OCI-LY1 (cell line): ENCODE results near the gene CTDSPL.
A peak's percentile ranks its signal among the peaks of the same experiment; 100 is the strongest.

Experiments
- H2AFZ ChIP-seq: fragments of 200-600 bp; sonication (generic), shearing (Covaris generic); 2 replicates; pipeline ENCODE4 v1.6.0; 2014; ENCODE audit warnings: antibody characterized with exemption, mild to moderate bottlenecking, low read length
- H3F3A ChIP-seq: fragments of 200-600 bp; sonication (generic), shearing (Covaris generic); 2 replicates; pipeline ENCODE4 v1.6.0; 2014; ENCODE audit warnings: mild to moderate bottlenecking, antibody characterized with exemption, low read length, moderate library complexity; ENCODE audit not compliant: insufficient read depth
- H3K27ac ChIP-seq: fragments of 200-600 bp; sonication (generic); 2 replicates; pipeline ENCODE4 v1.5.1; 2014; ENCODE audit warnings: low read length, mixed run types, mild to moderate bottlenecking, low read depth; ENCODE audit not compliant: poor library complexity, severe bottlenecking
- H3K27me3 ChIP-seq: fragments of 200-600 bp; sonication (generic); 2 replicates; pipeline ENCODE4 v1.6.0; 2014; ENCODE audit warnings: antibody characterized with exemption, mild to moderate bottlenecking, low read length, moderate library complexity; ENCODE audit not compliant: insufficient read depth
- H3K36me3 ChIP-seq: fragments of 200-600 bp; sonication (generic); 2 replicates; pipeline ENCODE4 v1.6.1; 2014; ENCODE audit warnings: mild to moderate bottlenecking, antibody characterized with exemption, low read length, moderate library complexity, mixed read lengths; ENCODE audit not compliant: insufficient read depth
- H3K4me1 ChIP-seq: fragments of 200-600 bp; sonication (generic); 2 replicates; pipeline ENCODE4 v1.5.1; 2014; ENCODE audit warnings: mild to moderate bottlenecking, low read length, moderate library complexity; ENCODE audit not compliant: insufficient read depth, severe bottlenecking
- H3K4me2 ChIP-seq: fragments of 200-600 bp; sonication (generic), shearing (Covaris generic); 2 replicates; pipeline ENCODE4 v1.6.1; 2014; ENCODE audit warnings: low read length
- H3K4me3 ChIP-seq: fragments of 200-600 bp; sonication (generic); 2 replicates; pipeline ENCODE4 v1.5.1; 2014; ENCODE audit warnings: low read length, low read depth, mild to moderate bottlenecking, mixed read lengths; ENCODE audit not compliant: poor library complexity, severe bottlenecking
- H3K79me2 ChIP-seq: fragments of 200-600 bp; shearing (Covaris generic); 2 replicates; pipeline ENCODE4 v1.6.1; 2016; ENCODE audit warnings: mixed run types, low read length, mixed read lengths; ENCODE audit not compliant: insufficient read depth
- H3K9ac ChIP-seq: fragments of 200-600 bp; sonication (generic), shearing (Covaris generic); 2 replicates; pipeline ENCODE4 v1.6.1; 2014; ENCODE audit warnings: mild to moderate bottlenecking, low read length, mixed read lengths
- H3K9me2 ChIP-seq: fragments of 200-600 bp; sonication (generic), shearing (Covaris generic); 2 replicates; pipeline ENCODE4 v1.6.1; 2014; ENCODE audit warnings: low read depth, mild to moderate bottlenecking, low read length, mixed read lengths
- H3K9me3 ChIP-seq: fragments of 200-600 bp; shearing (Covaris generic); 2 replicates; pipeline ENCODE4 v1.6.1; 2014; ENCODE audit warnings: low read length, mixed read lengths
- H4K20me1 ChIP-seq: fragments of 200-600 bp; sonication (generic), shearing (Covaris generic); 2 replicates; pipeline ENCODE4 v1.6.0; 2016; ENCODE audit warnings: mild to moderate bottlenecking, low read length; ENCODE audit not compliant: insufficient read depth
- EZH2 ChIP-seq: fragments of 200-600 bp; sonication (generic), shearing (Covaris generic); IDR thresholded peaks from 2 replicates; pipeline ENCODE4 v1.8.0; 2017; ENCODE audit warnings: borderline replicate concordance, mixed run types, mild to moderate bottlenecking, antibody characterized with exemption, low read length, moderate library complexity, mixed read lengths
- TF ChIP-seq, protein P1 (sequence below): fragments of 200-600 bp; sonication (generic), shearing (Covaris generic); IDR thresholded peaks from 2 replicates; pipeline ENCODE4 v1.5.1; 2017; ENCODE audit warnings: mild to moderate bottlenecking, antibody characterized with exemption, low read length, moderate library complexity, mixed read lengths

CTDSPL gene

DNA sequence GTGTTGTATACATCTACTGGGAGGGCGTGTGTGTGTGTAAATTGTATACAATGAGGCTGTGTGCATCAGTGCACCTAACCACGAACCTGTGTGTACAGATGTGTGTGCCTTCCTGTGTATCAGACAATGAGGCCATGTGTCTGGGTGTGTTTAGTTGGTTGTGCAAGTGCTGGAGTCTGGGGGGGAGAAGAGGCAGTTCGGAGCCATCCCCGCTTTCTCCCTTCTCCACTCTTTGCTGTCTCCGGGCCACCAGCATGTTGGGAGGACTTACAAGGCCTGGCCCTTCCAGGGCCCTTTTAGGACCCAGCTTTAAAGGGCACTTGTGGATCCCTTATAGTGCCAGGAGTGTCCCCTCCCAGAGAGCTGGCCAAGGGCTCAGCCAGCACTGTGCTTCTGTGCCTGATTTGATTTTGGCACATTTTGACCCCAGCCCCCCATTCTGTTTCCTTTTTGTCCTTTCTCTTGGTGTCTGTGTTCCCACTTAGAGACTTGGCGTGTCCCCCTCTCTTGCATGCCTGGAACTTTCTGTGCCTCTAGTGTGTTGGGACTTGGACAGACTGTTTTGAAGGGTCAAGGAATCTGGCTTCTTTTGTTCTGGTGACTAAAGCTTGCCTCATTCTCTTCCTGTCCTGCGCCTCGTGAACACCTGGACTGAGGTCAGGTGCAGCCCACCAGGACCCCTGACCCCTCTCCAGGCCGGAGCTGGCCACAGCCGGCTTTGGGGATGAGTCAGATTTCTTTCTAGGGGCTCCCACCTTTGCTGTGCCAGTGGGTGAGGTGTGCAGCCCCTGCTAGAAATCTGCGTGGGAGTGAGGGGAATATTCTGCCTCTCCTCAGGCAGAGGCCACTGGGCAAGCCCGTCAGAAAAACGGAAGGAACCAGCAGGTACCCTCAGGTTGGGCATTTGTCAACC lies 1.5 kb downstream of the CTDSPL start:
- Histone ChIP-seq H2AFZ (no peak overlapping the region), H3K79me2 (no peaks in the 10 kb centered on the region), H4K20me1 (no peaks in the 10 kb centered on the region), H3K9me2 (no peaks in the 10 kb centered on the region), H3K9ac (no peak overlapping the region; the same call in 1 of the 2 replicates), H3K36me3 (no peaks in the 10 kb centered on the region), H3K27ac (peak overlapping the region; percentile 23), H3K4me3 (no peak overlapping the region), H3K4me1 (peaks cover 25% of the 10 kb centered on the region), H3F3A (no peaks in the 10 kb centered on the region), H3K9me3 (no peaks in the 10 kb centered on the region), H3K27me3 (no peaks in the 10 kb centered on the region), H3K4me2 (no peak overlapping the region)
- TF ChIP-seq, protein P1, sequence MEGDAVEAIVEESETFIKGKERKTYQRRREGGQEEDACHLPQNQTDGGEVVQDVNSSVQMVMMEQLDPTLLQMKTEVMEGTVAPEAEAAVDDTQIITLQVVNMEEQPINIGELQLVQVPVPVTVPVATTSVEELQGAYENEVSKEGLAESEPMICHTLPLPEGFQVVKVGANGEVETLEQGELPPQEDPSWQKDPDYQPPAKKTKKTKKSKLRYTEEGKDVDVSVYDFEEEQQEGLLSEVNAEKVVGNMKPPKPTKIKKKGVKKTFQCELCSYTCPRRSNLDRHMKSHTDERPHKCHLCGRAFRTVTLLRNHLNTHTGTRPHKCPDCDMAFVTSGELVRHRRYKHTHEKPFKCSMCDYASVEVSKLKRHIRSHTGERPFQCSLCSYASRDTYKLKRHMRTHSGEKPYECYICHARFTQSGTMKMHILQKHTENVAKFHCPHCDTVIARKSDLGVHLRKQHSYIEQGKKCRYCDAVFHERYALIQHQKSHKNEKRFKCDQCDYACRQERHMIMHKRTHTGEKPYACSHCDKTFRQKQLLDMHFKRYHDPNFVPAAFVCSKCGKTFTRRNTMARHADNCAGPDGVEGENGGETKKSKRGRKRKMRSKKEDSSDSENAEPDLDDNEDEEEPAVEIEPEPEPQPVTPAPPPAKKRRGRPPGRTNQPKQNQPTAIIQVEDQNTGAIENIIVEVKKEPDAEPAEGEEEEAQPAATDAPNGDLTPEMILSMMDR: no peak
- TF ChIP-seq EZH2: no peak

DNA sequence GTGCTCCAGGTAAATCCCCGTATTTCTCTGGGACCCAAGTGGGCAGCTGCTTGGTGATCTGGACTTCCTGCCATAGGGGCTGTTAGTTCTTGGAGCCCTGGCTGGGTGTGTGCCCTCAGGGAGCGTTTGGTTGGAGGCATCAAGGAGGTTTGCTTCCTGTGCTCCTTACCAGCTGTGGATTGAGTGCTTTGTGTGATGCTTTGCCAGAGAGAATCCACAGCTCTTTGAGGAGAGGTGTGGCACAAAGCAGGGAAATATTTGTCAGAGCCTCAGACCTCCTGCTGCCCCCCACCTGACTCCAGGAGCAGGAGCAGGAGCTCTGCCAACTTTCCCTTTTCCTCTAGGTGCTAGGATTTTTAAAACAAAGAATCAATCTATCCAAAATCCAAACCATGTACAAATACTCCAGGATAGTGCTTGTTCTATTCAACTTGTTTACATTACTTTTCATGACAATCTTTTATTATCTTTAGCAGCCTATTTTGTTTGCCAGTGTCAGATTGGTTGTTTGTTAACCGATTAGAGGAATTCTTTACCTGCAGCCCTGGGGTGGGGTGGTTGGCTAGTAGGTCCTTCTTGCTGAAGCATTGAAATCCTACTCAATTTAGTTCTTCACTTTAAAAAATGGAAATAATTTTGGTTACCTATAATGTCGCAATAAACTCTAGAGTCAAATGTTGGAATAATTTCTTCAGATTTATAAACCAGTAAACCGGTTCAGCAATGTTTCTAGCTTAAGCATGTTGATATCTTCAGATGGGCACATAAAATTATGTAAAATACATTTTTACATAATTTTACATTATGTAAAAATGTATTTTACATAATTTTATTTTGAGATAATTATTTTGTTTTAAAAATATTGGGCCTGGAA lies 2.5 kb downstream of the CTDSPL start:
- peaks cover 25% of the 10 kb centered on the region for H3K4me1 ChIP-seq
- no peaks in the 10 kb centered on the region for H3K79me2 ChIP-seq
- no peaks in the 10 kb centered on the region for H3K36me3 ChIP-seq
- no peaks in the 10 kb centered on the region for H4K20me1 ChIP-seq
- peaks cover 4% of the 10 kb centered on the region; the same call in 1 of the 2 replicates for H3K9me3 ChIP-seq
- TF ChIP-seq, protein P1: no peak
- TF ChIP-seq EZH2: no peak
- no peak overlapping the region for H3K4me3 ChIP-seq
- H3K27me3 ChIP-seq: no peaks in the 10 kb centered on the region
- H3K27ac ChIP-seq: peak overlapping the region; percentile 23
- no peak overlapping the region for H3K9ac ChIP-seq
- no peaks in the 10 kb centered on the region for H3F3A ChIP-seq
- H2AFZ ChIP-seq: no peak overlapping the region
- no peak overlapping the region for H3K4me2 ChIP-seq
- H3K9me2 ChIP-seq: no peaks in the 10 kb centered on the region

DNA sequence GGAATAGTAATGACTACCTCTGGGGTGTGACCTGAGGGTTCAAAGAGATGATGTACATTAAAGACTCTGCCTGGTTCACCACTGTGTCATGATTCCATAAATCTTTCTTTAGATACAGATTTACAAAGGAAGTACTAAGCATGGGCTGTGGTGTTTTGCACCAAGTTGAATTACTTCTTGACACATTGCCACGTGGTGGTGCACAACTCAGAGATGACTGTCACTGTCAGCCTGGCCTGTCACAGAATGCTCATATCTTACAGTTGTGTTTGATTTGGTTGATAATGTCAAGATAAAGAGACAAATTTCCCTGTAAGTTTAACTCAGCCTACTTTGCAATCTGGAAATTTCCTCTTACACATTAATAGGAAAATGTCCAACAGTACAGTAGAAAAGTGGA lies 3.2 kb downstream of the CTDSPL start:
- Histone ChIP-seq H3K9ac (peak overlapping the region; percentile 18; the same call in 1 of the 2 replicates), H3K79me2 (no peaks in the 10 kb centered on the region), H2AFZ (no peak overlapping the region), H3K4me3 (no peak overlapping the region), H3K27me3 (no peaks in the 10 kb centered on the region), H4K20me1 (no peaks in the 10 kb centered on the region), H3K9me2 (no peaks in the 10 kb centered on the region), H3K4me2 (no peak overlapping the region), H3K36me3 (no peaks in the 10 kb centered on the region), H3K27ac (peak overlapping the region; percentile 35), H3K9me3 (peaks cover 10% of the 10 kb centered on the region), H3K4me1 (peaks cover 25% of the 10 kb centered on the region), H3F3A (no peaks in the 10 kb centered on the region)
- TF ChIP-seq, protein P1: peak; percentile 61; the same call in 1 of the 2 replicates
- no peak for TF ChIP-seq EZH2
